Esophagus muscularis mucosa (tissue), 4 donors: ENCODE data around the gene PDE6C. TPM values are rescaled to one million over a fixed set of nuclear protein-coding genes. Genes with fewer than 3 reads are reported as not detected.

Source experiments
- DNase-seq: peaks from one replicate; pipeline ENCODE4 v3.0.0-alpha.2; 2017; ENCODE audit errors: extremely low spot score
- H3K27ac ChIP-seq, 4 donors: fragments of 200-600 bp; sonication (generic); replicated peaks in 1 of 4; 1 replicate in 3 of 4; 2 replicates in 1 of 4; pipeline ENCODE4 v1.5.1; 2016 to 2019; ENCODE audit warnings: mild to moderate bottlenecking in 1 of 4
- H3K27me3 ChIP-seq, 4 donors: fragments of 200-600 bp; sonication (generic); one replicate each; pipeline versions ENCODE4 v1.5.1 to v1.6.0; 2016 to 2019
- H3K36me3 ChIP-seq, 4 donors: fragments of 200-600 bp; sonication (generic); one replicate each; pipeline ENCODE4 v1.5.1; 2016 to 2019
- H3K4me1 ChIP-seq, 4 donors: fragments of 200-600 bp; sonication (generic); one replicate each; pipeline ENCODE4 v1.5.1; 2016 to 2019
- H3K4me3 ChIP-seq, 4 donors: fragments of 200-600 bp; sonication (generic); 1 replicate in 2 of 4; 2 replicates in 2 of 4; pipeline ENCODE4 v1.5.1; 2016 to 2019; ENCODE audit warnings: mild to moderate bottlenecking in 4 of 4, moderate library complexity in 1 of 4
- H3K9me3 ChIP-seq, 4 donors: fragments of 200-600 bp; sonication (generic); 1 replicate in 3 of 4; 2 replicates in 1 of 4; pipeline ENCODE4 v1.5.1; 2016 to 2019
- EP300 ChIP-seq: sonication (generic); formaldehyde crosslinking; IDR thresholded peaks from one replicate; pipeline ENCODE4 v1.6.1; 2017; ENCODE audit warnings: antibody characterized with exemption
- POLR2A ChIP-seq: fragments of 450-650 bp; IDR thresholded peaks from one replicate; pipeline ENCODE4 v1.6.1; 2017; ENCODE audit warnings: antibody characterized with exemption, moderate library complexity, mild to moderate bottlenecking, low read depth
- POLR2AphosphoS5 ChIP-seq, 2 donors: sonication (generic); formaldehyde crosslinking; IDR thresholded peaks; one replicate each; pipeline ENCODE4 v1.6.1; 2017; ENCODE audit warnings: antibody characterized with exemption in 2 of 2
- WGBS: methylation state at CpG from one replicate; pipeline ENCODE4 v1.1.5; 2018; 5-methylcytosine and 5-hydroxymethylcytosine counted together
- intact Hi-C: fragments of 100-400 bp; cut with DNase I; formaldehyde crosslinking; loops from one replicate; pipeline ENCODE4 v1.15.1; 2023
- total RNA-seq, 4 donors: library from RNA; depleted of rRNA; stranded (reverse); fragments of >200 nt; gene quantifications; one replicate each; pipeline versions ENCODE4 v1.1.0 to v1.2.1, GENCODE V29; 2016
- TF ChIP-seq, protein P1 (sequence below), 3 experiments: fragments of 200-600 bp in 2 of 3; fragments of 450-650 bp in 1 of 3; sonication (generic) in 2 of 3; IDR thresholded peaks; one replicate each; pipeline ENCODE4 v1.5.1; 2017 to 2019; ENCODE audit warnings: antibody characterized with exemption in 3 of 3, mild to moderate bottlenecking in 2 of 3, moderate library complexity in 1 of 3

PDE6C gene
- total RNA-seq, 4 donors from 2014 or later = not detected

DNA sequence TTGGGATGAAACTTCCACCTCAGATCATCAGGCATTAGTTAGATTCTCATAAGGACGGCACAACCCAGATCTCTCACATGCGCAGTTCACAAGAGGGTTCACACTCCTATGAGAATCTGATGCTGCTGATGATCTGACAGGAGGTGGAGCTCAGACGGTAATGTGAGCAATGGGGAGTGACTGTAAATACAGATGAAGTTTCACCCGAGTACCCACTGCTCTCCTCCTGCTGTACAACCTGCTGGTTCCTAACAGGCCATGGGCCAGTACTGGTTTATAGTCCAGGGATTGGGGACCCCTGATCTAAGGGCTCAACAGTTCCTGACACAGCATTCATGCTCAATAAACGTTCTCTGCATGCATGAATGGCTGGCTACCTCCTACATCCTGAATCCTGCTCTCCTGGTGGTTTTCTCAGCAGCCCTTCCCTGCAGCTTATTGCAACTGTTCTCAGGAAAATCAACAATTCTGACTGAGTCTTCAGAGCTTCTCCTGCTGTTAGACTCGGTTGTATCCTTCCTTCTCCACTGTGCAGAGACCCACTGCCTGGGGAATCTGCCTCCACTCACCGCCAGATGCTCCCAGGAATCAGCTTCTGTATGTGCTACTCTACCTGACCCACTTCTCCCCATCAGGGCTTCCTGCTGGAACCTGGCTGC, 17.4 kb downstream of the PDE6C start:
- Histone ChIP-seq H3K4me3 (no peak overlapping the region), H3K9me3 (no peaks in the 10 kb centered on the region), H3K27me3 (no peaks in the 10 kb centered on the region), H3K27ac (no peak overlapping the region), H3K36me3 (no peaks in the 10 kb centered on the region), H3K4me1 (no peaks in the 10 kb centered on the region)
- 62% methylated on average over 7 of the region's 7 CpGs for WGBS
- DNase-seq = peak; percentile 34
- TF ChIP-seq POLR2A (no peak), POLR2AphosphoS5 (IDR thresholded peaks at IDR 0.05) (no peak), EP300 (no peak)
- TF ChIP-seq, protein P1, sequence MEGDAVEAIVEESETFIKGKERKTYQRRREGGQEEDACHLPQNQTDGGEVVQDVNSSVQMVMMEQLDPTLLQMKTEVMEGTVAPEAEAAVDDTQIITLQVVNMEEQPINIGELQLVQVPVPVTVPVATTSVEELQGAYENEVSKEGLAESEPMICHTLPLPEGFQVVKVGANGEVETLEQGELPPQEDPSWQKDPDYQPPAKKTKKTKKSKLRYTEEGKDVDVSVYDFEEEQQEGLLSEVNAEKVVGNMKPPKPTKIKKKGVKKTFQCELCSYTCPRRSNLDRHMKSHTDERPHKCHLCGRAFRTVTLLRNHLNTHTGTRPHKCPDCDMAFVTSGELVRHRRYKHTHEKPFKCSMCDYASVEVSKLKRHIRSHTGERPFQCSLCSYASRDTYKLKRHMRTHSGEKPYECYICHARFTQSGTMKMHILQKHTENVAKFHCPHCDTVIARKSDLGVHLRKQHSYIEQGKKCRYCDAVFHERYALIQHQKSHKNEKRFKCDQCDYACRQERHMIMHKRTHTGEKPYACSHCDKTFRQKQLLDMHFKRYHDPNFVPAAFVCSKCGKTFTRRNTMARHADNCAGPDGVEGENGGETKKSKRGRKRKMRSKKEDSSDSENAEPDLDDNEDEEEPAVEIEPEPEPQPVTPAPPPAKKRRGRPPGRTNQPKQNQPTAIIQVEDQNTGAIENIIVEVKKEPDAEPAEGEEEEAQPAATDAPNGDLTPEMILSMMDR (IDR thresholded peaks at IDR 0.05) = no peak
- intact Hi-C loops = no loop called here

DNA sequence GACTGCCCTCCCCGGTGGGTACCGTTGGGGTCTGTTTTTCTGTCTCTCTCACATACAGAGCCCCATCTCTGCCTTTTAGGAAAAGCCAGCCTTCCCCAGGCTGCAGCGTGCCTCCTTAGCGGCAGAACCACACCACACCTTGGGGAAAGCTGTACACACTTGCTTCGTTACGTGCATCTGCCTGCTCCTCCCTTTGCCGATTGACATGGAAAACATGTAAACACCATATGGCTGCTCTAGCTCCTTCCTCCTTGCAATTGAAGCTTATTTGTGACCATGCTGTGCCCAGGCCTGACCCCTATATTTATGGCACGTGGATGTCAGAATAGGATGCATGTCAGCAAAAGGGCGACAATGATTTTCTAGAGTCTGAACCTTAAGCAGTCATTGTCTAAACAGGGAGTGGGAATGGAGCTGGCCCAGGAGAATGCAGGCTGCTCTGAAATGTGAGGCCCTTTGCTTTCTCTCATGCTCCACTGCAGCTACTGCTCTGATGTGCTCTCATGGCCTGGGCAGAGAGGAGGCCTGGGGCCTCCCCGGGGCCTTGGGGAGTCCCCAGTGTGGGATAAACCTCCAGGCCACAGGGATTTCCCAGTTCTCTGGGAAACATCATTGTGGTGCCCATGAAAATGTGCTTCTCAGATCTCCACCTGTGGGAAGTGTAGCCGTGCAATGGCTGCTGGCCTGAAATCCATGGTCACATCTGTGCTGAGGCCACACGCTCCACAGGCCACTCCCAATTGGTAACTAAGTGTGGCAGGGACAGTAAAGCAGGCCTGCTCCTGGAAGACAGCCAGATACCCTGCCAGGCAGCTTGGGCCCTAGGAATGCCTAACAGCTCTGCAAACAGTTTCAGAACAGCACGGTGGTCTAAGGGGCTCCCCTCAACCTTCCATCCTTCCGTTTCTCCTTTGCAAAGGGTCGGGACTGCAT, 18.6 kb downstream of the PDE6C start:
- DNase-seq = peak; percentile 86
- no peaks in the 10 kb centered on the region for H3K27me3 ChIP-seq
- TF ChIP-seq, protein P1 (IDR thresholded peaks at IDR 0.05) = no peak
- TF ChIP-seq POLR2AphosphoS5 (IDR thresholded peaks at IDR 0.05) (no peak), POLR2A (no peak), EP300 (no peak)
- no peaks in the 10 kb centered on the region for H3K4me1 ChIP-seq
- 85% methylated on average over 11 of the region's 15 CpGs for WGBS
- no peaks in the 10 kb centered on the region for H3K36me3 ChIP-seq
- no peaks in the 10 kb centered on the region for H3K9me3 ChIP-seq
- H3K4me3 ChIP-seq = no peak overlapping the region
- intact Hi-C loops = no loop called here
- no peak overlapping the region for H3K27ac ChIP-seq

DNA sequence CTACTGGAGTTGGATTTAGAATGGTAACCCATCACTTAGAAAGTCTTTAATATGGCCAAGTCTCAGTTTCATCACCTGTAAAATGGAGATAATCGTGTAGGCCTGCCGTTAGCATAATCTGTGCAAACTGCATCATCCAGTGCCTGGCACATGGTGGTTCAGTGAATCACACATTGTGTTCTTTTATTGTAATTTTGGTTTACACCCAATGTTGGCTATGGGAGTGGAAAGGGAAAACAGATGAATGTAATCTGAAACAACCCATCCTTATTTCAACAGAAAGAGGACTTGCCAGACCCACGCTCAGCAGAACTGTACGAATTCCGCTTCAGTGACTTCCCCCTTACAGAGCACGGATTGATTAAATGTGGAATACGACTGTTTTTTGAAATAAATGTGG, 27.5 kb downstream of the PDE6C start:
- H3K36me3 ChIP-seq = no peaks in the 10 kb centered on the region

DNA sequence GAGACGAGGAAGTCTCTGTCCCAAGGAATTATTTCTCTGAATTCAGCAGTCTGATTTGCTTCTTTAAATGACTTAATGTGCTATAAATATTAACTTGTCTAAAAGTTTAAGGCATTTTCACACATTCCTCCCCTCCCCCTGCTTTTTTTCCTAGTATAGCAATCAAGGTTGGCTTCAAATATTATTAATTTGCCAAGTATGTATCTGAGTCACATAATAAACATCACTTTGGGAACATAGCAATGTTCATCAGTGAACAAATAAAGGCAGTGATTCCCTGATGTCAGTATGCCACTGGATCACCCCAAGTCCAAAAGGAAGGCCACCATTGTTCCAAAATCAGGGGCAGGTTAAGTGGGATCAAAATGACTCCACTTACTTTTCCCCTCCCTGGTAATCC, 40.5 kb downstream of the PDE6C start:
- WGBS = 76% methylated on average over 1 of the region's 1 CpG
- Histone ChIP-seq H3K36me3 (no peaks in the 10 kb centered on the region), H3K27me3 (no peaks in the 10 kb centered on the region), H3K27ac (no peak overlapping the region), H3K4me1 (no peaks in the 10 kb centered on the region), H3K4me3 (no peak overlapping the region), H3K9me3 (no peaks in the 10 kb centered on the region)
- DNase-seq = no peak
- TF ChIP-seq, protein P1 (IDR thresholded peaks at IDR 0.05) = no peak
- TF ChIP-seq POLR2AphosphoS5 (IDR thresholded peaks at IDR 0.05) (no peak), POLR2A (no peak)
- intact Hi-C loops = no loop called here

More for the DNA sequence above, 27.5 kb downstream of the PDE6C start:
- H3K4me3 ChIP-seq = no peak overlapping the region
- TF ChIP-seq, protein P1 (IDR thresholded peaks at IDR 0.05) = no peak
- TF ChIP-seq POLR2AphosphoS5 (IDR thresholded peaks at IDR 0.05) = no peak
- no peak for TF ChIP-seq POLR2A
- TF ChIP-seq EP300 = no peak
- H3K9me3 ChIP-seq = no peaks in the 10 kb centered on the region
- no peaks in the 10 kb centered on the region for H3K4me1 ChIP-seq
- DNase-seq = no peak
- WGBS = 93% methylated on average over 7 of the region's 7 CpGs
- no peak overlapping the region for H3K27ac ChIP-seq
- intact Hi-C loops = no loop called here
- peaks cover 0 to 4% (median 0%) of the 10 kb centered on the region in 4 donors for H3K27me3 ChIP-seq
